ENCODE results near the gene DDA1.

The DDA1 gene

DNA sequence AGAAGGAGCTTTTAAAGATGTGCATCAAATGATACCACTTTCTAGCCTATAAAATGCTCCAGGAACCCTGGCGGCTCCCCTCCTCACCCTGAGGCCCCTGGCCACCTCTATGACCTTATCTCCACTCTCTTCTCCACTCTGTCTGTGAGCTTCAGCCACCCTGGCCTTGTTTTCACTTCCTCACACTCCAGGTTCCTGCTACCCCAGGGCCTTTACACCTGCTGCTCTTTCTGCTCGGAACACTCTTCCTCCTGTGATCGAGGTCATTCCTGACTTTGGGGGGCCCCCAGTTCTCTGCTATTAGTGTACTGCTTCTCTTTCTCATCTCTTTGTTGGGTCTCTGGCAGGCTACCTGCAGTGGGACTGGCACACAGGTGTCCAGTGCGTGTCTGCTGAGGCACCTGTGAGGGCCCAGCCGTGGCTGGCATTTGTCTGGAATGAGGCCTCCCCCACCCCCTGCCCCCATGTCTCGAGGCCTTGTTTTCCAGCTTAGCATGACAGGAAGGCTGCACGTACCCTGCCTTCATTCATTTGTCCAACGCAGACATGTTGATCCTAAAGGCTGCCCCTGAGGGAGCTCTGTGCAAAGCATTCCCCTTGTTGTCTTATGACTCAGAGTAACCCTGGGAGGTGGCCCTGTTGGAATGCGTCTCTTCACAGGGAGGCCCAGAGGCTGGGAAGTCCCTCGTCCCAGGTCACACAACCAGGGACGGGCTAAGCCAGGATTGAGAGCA lies 2.3 kb downstream of the DDA1 start:
- no peak for DNase-seq (ENCODE audit: low read depth in 2 of 2)

DNA sequence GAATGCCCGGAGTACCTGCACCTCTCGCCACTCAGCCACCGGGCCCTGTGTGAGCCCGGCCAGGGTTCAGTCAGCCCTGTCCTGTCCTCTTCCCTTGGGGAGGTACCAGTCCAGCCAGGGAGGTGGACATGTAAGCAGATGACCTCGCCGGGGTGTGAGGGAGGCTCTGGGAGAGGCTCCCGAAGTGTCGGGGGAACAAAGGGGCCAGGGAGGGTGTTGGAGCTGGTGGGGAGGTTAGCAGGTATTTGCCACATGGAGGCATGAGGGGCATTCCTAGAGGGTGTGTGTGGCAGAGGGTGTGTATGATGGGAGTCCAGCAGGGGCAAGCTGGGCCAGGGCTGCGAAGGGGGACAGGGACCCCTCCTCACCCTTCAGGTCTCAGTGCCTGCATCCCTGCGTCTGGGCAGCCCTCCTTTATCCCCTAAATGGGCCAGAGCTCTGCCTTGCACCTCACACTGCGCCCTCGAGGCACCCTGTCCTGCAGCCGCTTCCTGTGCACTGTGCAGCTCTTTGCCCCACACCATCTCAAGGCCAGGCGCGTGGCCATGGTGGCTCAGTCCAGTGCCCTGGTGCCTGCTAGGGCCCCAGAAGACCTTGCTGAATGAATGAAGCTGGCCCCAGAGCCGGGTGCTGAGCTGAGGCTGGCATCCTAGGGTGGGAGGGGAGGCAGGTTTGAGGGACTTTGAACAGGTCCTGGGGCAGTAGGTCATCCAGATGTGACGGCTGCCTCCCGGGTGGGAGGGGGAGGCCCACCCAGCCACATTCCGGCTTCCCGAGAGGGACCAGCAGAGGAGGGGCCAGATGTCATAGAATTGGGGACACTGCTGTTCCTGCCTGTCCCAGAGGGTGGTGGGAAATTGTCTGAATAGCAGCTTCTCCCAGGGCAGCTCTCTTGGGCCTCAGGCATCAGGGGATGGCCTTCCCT lies 3.1 kb downstream of the DDA1 start:
- no peak for DNase-seq (ENCODE audit: low read depth in 2 of 2)

DNA sequence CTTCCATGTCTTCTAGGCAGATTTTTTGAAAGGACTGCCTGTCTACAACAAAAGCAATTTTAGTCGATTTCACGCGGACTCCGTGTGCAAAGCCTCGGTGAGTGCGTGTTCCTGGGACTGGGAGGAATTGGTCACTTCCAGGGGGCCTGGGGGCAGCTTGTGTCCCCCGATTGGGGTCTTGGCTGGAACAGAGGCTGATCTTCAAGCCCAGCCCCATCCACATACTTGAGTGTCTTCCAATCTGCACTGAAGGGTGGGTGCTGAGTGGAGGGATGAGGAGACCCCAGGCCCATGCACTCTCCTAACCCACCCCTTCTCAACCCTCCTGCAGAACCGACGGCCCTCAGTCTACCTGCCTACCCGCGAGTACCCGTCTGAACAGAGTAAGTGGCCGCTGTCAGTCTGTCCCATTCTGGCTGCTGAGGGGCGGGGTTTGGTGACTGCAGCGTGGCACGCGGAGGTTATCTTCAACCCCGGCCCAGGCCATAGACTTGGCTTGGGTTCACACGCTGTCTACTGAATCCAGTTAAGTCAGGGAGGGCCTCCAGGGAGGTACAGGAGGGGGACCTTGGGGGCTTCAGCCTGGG lies 4.7 kb downstream of the DDA1 start:
- DNase-seq (ENCODE audit: low read depth in 2 of 2) = no peak

DNA sequence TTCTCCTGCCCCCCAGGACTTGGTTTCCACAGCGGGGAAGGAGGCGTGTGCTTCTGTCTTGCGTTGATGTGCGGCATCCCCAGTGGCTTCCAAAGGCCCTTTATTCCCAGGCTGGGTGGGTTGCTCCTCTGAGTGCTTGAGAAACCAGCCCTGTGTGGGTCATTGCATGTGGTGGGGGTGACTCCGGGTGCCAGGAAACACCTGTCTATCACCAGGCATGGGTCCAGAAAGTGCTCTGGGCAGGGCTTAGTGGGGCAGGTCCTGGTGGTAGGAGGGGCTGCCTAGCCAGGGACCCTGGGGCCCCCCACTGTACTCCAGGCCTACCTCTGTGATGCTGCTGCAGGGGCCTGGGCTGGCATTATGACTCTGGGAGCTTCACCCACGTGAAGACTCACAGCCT lies 9.6 kb downstream of the DDA1 start:
- no peak for DNase-seq (ENCODE audit: low read depth in 2 of 2)

DNA sequence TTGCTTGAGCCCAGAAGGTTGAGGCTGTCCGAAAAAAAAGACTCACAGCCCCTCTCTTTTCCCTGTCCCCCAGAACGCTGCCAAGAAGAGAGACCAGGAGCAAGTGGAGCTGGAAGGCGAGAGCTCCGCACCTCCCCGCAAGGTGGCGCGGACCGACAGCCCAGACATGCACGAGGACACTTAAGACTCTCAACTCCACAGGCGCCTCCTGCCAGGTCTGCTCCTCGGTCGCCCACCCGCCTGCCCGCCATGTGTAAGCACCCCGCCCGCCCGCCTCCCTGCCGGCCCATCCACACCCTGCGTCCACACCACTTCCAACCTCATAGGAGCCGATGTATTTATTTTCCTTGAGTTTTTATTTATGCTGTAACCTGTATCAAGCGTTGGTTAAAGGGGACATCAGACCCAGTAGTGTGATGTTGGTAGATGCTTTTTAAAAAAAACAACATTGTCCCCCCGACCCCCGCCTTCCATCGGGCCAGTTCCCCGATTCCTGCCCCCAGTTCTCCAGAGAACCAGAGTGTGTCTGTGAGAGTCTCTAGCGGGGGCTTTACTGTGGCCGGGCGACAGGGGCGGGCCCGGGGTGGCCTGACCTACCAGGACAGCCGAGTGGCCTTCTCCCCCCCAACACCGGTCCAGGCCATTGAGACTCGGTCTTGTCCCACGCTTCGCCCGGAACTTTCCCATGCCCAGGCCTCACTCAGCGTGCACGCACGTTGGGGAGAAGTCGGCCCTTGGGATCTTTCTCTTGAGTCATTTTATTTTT lies 10.3 kb downstream of the DDA1 start:
- DNase-seq (ENCODE audit: low read depth in 2 of 2) = no peak

DNA sequence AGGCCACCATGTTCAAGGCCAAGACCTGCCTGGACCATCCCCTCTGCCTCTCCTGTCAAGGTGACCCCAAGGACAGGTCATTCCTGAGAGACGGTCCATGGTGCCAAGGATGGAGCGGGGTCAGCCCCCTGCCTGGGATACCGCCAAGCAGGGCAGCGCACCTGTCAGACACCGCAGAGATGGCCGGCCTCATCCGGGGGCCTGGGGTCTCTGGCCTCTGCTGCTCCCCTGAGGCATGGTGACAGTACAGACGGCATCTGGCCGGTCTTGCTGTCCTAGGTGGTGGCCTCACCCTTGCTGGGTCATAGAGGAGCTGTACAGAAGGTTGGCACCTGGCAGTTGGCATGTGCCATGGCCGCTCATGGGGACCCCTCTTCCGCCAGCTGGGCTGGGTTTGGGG lies 11.1 kb downstream of the DDA1 start:
- DNase-seq (ENCODE audit: low read depth in 2 of 2) = no peak

DNA sequence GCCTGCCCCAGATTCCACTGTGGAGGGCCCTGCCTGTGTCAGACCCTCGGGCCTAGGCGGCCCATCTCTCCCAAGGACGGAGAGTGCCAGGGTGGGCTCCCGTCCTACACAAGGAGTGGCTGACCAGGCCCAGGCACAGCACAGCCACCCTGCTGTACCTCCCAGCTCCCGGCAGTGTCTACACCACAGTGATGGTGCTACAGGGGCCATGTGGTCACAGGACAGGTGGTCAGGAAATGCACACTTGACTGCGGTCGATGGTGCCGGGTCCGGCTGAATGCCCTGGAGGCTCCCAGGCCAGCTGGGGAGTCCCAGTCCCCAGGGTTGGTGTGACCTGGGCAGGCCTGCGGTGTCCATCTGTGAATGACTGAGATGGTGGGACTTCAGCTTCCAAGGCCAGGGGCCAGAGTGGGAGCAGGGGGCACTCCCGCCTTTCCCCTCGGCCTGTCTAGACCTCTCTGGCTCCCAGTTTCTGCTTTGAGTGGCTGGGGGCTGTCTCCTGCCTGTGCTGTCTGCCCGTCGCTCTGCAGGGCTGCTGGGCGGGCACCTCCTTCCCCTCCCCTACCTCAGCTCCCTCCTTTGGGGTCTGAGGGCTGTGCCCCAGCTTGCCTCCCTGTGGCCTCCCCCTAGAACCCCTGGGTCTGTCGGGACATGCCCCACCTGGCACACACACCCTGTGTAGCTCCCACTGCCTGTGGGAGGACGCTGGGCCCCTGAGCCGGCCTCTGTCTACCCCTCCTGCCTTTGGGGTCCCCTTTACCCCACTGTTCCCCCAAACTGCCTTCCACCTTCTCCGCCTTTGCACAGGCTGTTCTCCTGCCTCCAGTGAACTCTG lies 12.5 kb downstream of the DDA1 start:
- no peak for DNase-seq (ENCODE audit: low read depth in 2 of 2)

DNA sequence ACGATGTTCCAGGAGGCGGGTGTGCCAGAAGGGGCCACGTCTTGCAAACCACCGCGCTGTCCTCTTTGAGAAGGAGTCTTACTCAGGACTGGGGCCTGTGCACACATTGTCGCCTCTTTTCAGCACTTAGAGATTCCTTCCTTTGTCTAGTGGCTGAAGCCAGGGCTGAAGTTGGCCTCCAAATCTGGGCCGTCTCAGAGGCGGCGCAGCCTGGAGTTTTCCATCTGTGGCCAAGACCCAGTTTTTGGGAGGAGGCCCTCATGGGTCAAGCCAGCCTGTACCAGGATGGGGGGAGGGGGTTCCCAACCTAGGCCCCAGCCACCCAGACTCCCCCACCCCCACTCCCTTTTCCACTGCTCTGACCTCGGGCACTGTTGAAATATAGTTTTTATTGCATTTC lies 13.5 kb downstream of the DDA1 start:
- no peak for DNase-seq (ENCODE audit: low read depth in 2 of 2)

DNA sequence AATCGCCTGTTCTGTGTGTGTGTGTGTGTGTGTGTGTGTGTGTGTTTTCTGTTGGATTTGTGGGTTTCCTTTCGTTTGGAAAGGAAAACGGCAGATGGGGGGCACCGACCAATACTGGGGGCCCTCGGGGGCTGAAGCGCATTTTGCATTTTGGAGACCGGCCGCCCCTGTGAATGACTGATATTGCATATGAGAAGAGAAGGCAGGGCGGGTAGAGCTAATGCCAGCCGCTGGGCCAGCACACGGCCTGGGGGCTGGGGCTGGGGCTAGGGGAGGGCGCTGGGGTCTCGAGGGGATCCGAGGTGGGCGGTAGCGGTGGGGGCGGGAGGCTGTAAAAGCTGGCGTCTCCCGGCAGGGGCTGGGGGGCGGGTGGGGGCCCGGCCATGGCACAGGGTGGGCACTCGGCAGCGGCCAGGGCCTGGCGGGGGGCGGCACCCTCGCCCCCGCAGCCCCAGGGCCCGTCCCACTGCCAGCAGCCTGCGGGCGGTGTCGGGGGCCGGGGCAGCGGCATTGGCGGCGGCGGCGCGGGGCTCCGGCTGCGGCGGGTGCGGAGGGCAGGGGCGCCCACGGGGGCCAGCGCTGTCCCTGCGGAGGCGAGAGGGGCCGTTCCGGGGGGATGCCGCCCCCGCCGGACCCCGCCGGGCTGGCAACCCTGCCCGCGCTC lies 14.1 kb downstream of the DDA1 start:
- DNase-seq (ENCODE audit: low read depth in 2 of 2) = no peak

DNA sequence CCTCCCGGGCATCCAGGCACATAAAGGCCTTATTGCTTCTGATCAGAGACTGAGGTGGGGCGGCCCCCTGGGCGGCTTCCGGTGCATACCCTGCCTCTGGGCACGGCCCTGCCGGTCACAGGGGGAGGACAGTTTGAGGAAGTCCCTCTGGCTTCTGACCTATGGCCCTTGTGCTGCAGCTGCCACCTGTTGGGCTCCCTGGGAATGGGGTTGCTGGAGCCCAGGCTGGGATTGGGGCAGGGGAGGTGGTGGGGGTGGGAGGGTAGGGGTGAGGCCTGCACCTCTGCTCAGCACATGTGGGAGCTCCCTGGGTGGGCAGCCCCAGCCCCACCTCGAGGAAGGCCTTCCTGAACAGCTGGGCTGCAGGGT lies 14.6 kb downstream of the DDA1 start:
- DNase-seq (ENCODE audit: low read depth in 2 of 2) = no peak

DNA sequence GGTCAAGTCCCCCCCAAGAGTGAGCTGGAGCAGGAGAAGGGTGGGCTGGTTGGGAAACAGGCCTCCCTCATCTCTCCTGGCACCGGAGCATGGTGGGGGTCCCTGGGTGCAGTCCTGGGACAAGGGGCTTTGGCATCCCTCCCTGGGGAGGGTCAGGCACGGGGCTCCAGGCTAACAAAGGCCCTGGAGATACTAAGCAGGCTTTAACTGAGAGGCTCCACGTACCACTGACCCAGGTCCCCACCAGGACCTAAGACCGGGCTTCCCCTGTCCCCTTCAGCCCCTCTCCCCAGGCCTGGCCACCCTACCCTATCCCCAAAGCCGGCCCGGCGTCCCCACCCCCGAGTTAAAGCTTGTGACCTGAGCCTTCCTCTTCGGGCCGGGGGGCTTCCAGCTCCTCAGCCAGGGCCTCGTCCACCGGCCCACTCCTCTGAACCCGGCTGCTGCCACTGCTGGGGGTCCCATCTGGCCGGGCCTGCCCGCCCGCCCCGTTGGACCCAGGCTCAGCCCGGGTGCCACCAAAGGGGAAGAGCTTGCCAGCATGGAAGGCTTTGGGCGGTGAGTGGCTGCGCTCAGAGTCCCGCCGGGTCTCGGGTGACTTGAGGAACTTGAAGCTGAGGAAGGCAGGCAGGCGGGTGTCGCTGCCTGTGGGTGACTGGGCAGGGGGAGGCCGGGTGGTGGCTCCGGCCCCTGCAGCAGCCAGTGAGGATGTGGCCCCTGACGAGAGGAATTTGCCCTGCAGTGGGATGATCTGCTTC lies 15.2 kb downstream of the DDA1 start:
- no peak for DNase-seq (ENCODE audit: low read depth in 2 of 2)

DNA sequence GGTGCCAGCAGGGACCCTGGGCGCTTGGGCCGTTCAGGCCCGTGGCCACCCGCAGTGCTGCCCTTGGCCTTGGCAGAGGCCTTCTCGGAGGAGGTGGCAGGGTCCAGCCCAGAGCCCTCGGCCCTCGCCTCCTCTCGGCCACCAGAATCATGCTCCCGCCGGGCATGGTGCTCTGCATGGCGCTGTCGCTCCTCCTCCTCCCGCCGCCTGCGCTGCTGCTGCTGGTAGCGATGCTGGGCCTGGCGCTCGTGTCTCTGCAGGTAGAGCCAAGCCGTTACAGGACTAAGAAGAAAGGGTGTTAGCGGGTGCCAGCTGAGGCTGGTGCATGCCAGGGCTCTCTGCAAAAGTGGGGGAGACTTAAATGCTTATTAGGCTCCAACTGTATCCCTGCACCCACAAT lies 15.8 kb downstream of the DDA1 start:
- DNase-seq (ENCODE audit: low read depth in 2 of 2) = no peak

DNA sequence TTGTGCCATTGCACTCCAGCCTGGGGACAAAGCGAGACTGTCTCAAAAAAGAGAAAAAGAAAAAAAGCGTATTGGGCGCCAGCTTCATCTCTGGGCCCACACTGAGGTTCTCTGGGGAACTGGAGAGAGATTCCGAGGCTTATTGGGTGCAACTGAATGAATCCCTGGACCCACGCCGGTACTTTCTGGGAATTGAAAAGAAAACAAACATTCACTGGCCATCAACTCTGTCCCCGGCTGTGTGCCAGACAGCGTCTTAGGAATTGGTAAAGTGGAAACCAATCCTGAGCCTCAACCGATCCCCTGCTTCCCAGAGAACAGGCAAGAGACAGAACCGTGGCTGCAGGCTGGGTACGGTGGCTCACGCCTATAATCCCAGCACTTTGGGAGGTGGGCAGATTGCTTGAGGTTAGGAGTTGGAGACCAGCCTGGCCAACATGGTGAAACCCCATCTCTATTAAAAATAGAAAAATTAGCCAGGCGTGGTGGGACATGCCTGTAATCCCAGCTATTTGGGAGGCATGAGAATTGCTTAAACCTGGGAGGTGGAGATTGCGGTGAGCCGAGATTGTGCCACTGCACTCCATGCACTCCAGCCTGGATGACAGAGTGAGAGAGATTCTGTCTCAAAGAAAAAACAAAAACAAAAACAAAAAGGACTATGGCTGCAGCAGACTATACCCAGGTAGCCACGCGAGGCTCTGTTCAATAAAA lies 16.7 kb downstream of the DDA1 start:
- DNase-seq (ENCODE audit: low read depth in 2 of 2) = no peak

DNA sequence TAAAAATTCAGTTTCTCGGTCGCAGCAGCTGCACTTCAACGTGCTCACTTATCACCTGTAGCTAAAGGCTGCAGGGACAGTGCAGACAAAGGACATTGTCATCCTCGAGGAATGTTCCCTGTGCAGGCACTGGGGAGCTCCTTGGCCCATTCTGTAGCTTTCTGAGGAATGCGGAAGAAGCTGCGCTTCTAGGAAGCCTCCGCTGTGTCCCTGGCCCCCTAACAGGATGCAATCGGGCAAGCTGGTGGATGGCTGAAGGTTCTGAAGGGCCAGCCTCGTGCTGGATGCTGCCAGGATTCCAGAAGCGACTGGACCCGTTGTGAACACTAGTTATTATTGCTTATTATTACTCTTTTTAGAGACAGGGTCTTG lies 17.2 kb downstream of the DDA1 start:
- no peak for DNase-seq (ENCODE audit: low read depth in 2 of 2)

DNA sequence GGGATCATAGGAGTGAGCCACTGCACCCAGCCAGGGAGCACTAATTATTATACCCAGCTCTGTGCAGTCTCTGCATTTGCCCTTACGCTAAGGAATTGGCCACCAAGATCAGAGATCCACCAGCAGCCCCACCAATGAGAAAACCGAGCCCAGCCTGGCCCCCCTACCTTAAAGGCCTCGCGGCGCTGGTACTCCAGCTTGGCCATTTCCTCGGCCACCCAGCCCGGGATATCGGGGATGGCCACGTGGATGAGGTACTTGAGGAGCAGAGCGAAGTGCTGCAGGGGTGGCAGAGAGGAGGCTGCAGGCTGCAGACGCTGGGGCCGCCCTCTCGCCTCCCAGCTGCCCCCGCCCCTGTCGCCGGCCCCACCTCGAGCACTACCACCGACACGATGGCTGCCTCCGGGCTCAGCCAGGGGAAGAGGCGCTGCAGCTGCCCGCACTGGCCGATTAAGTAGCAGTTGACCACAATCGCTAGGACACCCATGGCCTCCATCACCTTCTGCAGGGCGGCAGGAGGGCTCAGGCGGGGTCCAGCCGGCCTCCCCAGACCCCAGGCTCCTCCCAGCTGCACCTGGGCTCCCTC lies 17.8 kb downstream of the DDA1 start:
- no peak for DNase-seq (ENCODE audit: low read depth in 2 of 2)

DNA sequence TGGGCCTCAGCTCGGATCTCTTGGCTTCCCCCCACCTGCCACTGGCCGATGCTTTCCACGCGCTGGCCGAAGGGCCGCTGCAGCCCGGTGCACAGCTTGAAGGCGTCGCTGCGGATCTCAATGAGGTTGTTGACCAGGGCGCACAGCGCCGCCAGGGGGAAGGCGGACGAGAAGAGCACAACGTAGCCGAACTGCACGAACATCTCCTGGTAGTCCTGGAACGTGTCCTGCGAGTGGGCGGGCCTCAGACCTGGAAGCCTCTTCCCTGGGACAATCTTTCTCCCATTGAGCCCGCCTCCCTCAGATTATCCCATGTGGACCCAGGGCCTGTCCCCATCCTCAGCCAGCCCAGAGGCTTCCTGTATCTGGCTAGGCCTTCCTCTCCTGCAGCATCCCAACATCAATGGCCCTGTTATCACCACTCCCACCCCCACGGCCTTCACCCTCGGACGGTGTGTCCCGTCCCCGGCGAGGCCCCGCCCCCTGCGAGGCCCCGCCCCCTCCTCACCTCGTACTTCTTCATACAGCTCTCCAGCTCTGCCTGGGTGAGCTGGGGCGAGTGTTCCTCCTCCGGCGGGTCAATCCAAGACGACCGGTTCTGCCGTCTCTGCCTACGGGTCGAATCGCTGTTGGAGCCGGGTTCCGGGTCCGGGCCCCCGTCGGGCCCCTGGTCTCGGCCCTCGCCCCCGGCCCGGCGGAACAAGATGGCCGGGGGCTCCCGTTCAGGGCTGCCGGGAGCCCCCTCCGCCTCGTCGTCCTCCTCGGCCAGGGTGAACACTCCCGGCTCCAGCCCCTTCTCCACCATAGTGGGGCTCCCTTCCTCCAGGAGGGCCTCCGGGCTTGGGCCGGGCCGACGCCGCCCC lies 18.5 kb downstream of the DDA1 start:
- no peak for DNase-seq (ENCODE audit: low read depth in 2 of 2)

DNA sequence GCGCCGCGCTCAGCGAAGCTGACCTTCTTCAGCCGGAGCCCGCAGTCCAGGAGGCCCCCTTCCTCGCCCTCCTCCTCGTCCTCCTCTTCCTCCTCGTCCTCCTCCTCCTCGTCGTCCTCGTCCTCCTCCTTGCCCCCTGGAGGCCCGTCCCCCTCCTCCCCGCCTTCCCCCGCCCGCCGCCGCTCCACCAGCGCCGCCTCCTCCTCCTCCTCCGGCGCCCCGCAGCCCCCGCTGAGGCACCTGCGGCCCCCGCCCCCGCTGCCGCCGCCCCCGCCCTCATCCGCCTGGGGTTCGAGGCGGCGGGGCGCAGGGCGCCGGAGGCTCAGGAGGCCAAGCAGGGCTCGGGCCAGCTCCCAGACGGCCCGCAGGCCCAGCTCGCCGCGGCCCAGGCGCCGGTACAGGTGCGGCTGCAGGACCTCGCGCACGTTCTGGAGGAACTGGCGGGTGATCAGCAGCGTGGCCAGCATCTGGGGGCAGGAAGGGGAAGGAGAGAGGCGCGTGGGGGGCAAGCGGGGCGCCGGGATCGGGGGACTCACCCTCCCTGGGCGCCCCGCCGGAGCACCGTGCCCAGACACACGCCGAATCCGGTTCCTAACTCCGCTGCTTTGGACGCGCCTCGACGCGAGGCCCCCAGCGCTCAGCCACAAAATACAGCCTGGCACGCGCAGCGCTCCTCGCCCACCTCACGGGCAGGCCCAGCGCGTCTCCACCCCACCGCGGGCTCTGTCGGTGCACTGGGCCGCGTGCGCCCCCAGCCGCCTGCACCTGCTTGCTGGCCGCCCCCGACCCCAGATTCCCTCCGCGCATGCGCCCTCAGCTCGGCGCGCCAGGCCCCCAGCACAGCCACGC lies 19.4 kb downstream of the DDA1 start:
- no peak for DNase-seq (ENCODE audit: low read depth in 2 of 2)

All from stimulated activated CD4-positive, alpha-beta T cell treated with anti-CD3 and anti-CD28 coated beads, Interleukin-4, amount 100 ng/mL, for 48 hours (primary cell).